Nephron (organoid): ENCODE data around the gene OTULINL.

ENCODE experiments used
- H3K27ac Mint-ChIP-seq, 3 experiments: 2 replicates each; pipeline ENCODE4 v1.8.0; 2020; ENCODE audit warnings: mixed read lengths in 3 of 3, mild to moderate bottlenecking in 2 of 3, moderate library complexity in 1 of 3
- H3K27me3 Mint-ChIP-seq: 2 replicates; pipeline ENCODE4 v1.8.0; 2021; ENCODE audit warnings: low read depth, mild to moderate bottlenecking, moderate library complexity, mixed read lengths
- H3K36me3 Mint-ChIP-seq: 2 replicates; pipeline ENCODE4 v1.8.0; 2020; ENCODE audit warnings: low read depth, mixed read lengths
- H3K4me1 Mint-ChIP-seq: 2 replicates; pipeline ENCODE4 v1.8.0; 2020; ENCODE audit warnings: mixed read lengths
- H3K4me3 Mint-ChIP-seq, 3 experiments: 2 replicates each; pipeline ENCODE4 v1.8.0; 2020; ENCODE audit warnings: mild to moderate bottlenecking in 3 of 3, mixed read lengths in 3 of 3, moderate library complexity in 2 of 3
- H3K9me3 Mint-ChIP-seq: 2 replicates; pipeline ENCODE4 v1.8.0; 2020; ENCODE audit warnings: mixed read lengths
- CTCF ChIP-seq, 3 experiments: fragments of 200-600 bp; sonication (generic); IDR thresholded peaks; one replicate each; pipeline ENCODE4 v1.5.0; 2021; ENCODE audit warnings: antibody characterized with exemption in 3 of 3; ENCODE audit not compliant: unreplicated experiment in 3 of 3

The OTULINL gene

GRCh38 chr5:14614490-14614889 lies 32.9 kb downstream of the OTULINL start:
- H3K27ac Mint-ChIP-seq = no peak overlapping the region
- H3K9me3 Mint-ChIP-seq = no peaks in the 10 kb centered on the region
- H3K27me3 Mint-ChIP-seq = no peaks in the 10 kb centered on the region
- no peak overlapping the region for H3K4me3 Mint-ChIP-seq
- TF ChIP-seq CTCF (IDR thresholded peaks at IDR 0.05; ENCODE audit: unreplicated experiment in 3 of 3) = no peak
- peaks cover 6% of the 10 kb centered on the region for H3K36me3 Mint-ChIP-seq
- no peaks in the 10 kb centered on the region for H3K4me1 Mint-ChIP-seq

GRCh38 chr5:14615365-14615764 lies 33.8 kb downstream of the OTULINL start:
- TF ChIP-seq CTCF (IDR thresholded peaks at IDR 0.05; ENCODE audit: unreplicated experiment in 3 of 3) = no peak
- Mint-ChIP-seq H3K9me3 (no peaks in the 10 kb centered on the region), H3K27me3 (no peaks in the 10 kb centered on the region), H3K27ac (no peak overlapping the region), H3K4me3 (no peak overlapping the region), H3K36me3 (no peaks in the 10 kb centered on the region), H3K4me1 (no peaks in the 10 kb centered on the region)

GRCh38 chr5:14617441-14617840 lies 35.8 kb downstream of the OTULINL start:
- no peak overlapping the region for H3K27ac Mint-ChIP-seq
- H3K4me3 Mint-ChIP-seq = no peak overlapping the region
- peaks cover 7% of the 10 kb centered on the region for H3K9me3 Mint-ChIP-seq
- H3K36me3 Mint-ChIP-seq = no peaks in the 10 kb centered on the region
- H3K4me1 Mint-ChIP-seq = no peaks in the 10 kb centered on the region
- no peak for TF ChIP-seq CTCF (IDR thresholded peaks at IDR 0.05; ENCODE audit: unreplicated experiment in 3 of 3)
- peaks cover 5% of the 10 kb centered on the region for H3K27me3 Mint-ChIP-seq

- peaks cover 8% of the 10 kb centered on the region for H3K27me3 Mint-ChIP-seq
- TF ChIP-seq CTCF (IDR thresholded peaks at IDR 0.05; ENCODE audit: unreplicated experiment in 3 of 3) = no peak
- no peaks in the 10 kb centered on the region for H3K9me3 Mint-ChIP-seq
- H3K27ac Mint-ChIP-seq = no peak overlapping the region
- no peaks in the 10 kb centered on the region for H3K36me3 Mint-ChIP-seq
- H3K4me3 Mint-ChIP-seq = no peak overlapping the region
- H3K4me1 Mint-ChIP-seq = no peaks in the 10 kb centered on the region
These were observed 45.7 kb downstream of the OTULINL start for GRCh38 chr5:14627270-14627669.

- no peaks in the 10 kb centered on the region for H3K9me3 Mint-ChIP-seq
- peaks cover 4% of the 10 kb centered on the region for H3K27me3 Mint-ChIP-seq
- H3K27ac Mint-ChIP-seq = no peak overlapping the region
- no peaks in the 10 kb centered on the region for H3K4me1 Mint-ChIP-seq
- TF ChIP-seq CTCF (IDR thresholded peaks at IDR 0.05; ENCODE audit: unreplicated experiment in 3 of 3) = no peak
- no peaks in the 10 kb centered on the region for H3K36me3 Mint-ChIP-seq
- H3K4me3 Mint-ChIP-seq = no peak overlapping the region
These were observed 46.8 kb downstream of the OTULINL start for GRCh38 chr5:14628346-14628745.

GRCh38 chr5:14630671-14631070 lies 49.1 kb downstream of the OTULINL start:
- H3K4me3 Mint-ChIP-seq = no peak overlapping the region
- H3K27me3 Mint-ChIP-seq = peaks cover 4% of the 10 kb centered on the region
- no peaks in the 10 kb centered on the region for H3K4me1 Mint-ChIP-seq
- H3K27ac Mint-ChIP-seq = no peak overlapping the region
- no peaks in the 10 kb centered on the region for H3K36me3 Mint-ChIP-seq
- TF ChIP-seq CTCF (IDR thresholded peaks at IDR 0.05; ENCODE audit: unreplicated experiment in 3 of 3) = no peak
- no peaks in the 10 kb centered on the region for H3K9me3 Mint-ChIP-seq
